Mammary epithelial cell (primary cell): ENCODE data around the gene RGL3.

Source experiments
- EZH2 ChIP-seq: IDR thresholded peaks from 2 replicates; pipeline ENCODE4 v1.6.1; 2012; ENCODE audit warnings: low read length, inconsistent platforms, borderline replicate concordance
- TF ChIP-seq, protein P1 (sequence below), 2 donors: IDR thresholded peaks in 1 of 2; conservative IDR thresholded peaks in 1 of 2; 2 replicates each; pipeline ENCODE4 v1.5.1; 2011 to 2012; ENCODE audit warnings: inconsistent platforms in 2 of 2, low read length in 2 of 2, mild to moderate bottlenecking in 2 of 2, control low read depth in 1 of 2, low read depth in 1 of 2; ENCODE audit not compliant: insufficient read depth in 1 of 2; ENCODE audit errors: extremely low read depth in 1 of 2

DNA sequence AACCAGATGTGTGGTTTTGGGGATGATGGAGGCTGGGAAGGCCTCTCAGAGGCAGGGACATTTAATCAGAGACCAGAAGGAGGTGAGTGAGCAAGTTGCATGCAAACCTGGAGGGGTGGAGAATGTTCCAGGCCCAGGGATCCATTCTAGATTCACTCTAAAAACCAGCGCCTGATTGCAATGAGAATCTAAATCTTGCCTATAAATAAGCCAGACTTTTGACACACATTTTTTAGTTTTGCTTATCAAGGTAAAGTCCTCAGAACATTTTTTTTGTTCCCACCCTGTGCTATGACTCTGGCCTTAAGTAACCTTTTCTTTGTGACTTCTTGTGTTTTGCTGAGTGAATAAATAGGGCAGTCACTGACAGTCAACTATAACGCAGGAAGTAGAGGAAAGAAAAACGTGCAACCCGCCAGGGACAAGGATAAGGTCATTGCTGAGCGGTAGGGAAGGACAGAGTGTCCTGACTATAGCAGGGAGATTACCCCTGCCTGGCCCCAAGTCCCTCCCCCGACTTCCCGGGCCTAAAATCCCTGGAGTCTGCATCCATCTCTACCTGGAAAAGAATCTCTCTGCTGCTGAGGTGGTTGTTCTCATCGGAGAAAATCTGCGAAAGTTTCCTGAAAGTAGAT is 14.4 kb downstream of the RGL3 start:
- TF ChIP-seq, protein P1, sequence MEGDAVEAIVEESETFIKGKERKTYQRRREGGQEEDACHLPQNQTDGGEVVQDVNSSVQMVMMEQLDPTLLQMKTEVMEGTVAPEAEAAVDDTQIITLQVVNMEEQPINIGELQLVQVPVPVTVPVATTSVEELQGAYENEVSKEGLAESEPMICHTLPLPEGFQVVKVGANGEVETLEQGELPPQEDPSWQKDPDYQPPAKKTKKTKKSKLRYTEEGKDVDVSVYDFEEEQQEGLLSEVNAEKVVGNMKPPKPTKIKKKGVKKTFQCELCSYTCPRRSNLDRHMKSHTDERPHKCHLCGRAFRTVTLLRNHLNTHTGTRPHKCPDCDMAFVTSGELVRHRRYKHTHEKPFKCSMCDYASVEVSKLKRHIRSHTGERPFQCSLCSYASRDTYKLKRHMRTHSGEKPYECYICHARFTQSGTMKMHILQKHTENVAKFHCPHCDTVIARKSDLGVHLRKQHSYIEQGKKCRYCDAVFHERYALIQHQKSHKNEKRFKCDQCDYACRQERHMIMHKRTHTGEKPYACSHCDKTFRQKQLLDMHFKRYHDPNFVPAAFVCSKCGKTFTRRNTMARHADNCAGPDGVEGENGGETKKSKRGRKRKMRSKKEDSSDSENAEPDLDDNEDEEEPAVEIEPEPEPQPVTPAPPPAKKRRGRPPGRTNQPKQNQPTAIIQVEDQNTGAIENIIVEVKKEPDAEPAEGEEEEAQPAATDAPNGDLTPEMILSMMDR (conservative IDR thresholded peaks at IDR 0.05 in 1 of 2, IDR thresholded peaks at IDR 0.05 in 1 of 2; ENCODE audit: extremely low read depth in 1 of 2, insufficient read depth in 1 of 2, low read depth in 1 of 2, low read length in 2 of 2): no peak
- TF ChIP-seq EZH2: no peak
